ENCODE measurements around the gene PIK3CA.

DNA sequence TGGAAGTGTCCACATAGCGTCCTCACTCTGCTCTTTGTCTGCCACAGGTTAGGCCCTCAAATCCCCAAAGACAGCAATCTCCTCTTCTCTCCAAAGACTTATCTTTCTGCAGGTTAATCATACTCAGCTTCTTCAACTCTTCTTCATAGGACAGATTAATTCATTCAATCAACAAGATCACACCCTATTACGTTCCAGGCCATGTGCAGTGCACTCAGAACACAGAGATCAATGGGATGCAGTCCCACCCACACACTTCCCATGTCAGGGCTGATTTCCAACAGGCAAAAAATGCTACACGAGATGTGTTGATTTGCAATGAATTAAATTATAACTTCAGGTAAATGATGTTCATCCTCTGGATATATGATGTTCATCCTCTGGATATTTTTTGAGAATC is 141.1 kb downstream of the PIK3CA start:
- TF ChIP-seq, protein P1, sequence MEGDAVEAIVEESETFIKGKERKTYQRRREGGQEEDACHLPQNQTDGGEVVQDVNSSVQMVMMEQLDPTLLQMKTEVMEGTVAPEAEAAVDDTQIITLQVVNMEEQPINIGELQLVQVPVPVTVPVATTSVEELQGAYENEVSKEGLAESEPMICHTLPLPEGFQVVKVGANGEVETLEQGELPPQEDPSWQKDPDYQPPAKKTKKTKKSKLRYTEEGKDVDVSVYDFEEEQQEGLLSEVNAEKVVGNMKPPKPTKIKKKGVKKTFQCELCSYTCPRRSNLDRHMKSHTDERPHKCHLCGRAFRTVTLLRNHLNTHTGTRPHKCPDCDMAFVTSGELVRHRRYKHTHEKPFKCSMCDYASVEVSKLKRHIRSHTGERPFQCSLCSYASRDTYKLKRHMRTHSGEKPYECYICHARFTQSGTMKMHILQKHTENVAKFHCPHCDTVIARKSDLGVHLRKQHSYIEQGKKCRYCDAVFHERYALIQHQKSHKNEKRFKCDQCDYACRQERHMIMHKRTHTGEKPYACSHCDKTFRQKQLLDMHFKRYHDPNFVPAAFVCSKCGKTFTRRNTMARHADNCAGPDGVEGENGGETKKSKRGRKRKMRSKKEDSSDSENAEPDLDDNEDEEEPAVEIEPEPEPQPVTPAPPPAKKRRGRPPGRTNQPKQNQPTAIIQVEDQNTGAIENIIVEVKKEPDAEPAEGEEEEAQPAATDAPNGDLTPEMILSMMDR (IDR thresholded peaks at IDR 0.05) = no peak
- no peak for TF ChIP-seq POLR2A (IDR thresholded peaks at IDR 0.05)

Measured in esophagus squamous epithelium (tissue), 4 donors.